Mammary epithelial cell (primary cell): ENCODE measurements around the gene FSD1.

ENCODE experiments used
- EZH2 ChIP-seq: IDR thresholded peaks from 2 replicates; pipeline ENCODE4 v1.6.1; 2012; ENCODE audit warnings: low read length, inconsistent platforms, borderline replicate concordance
- TF ChIP-seq, protein P1 (sequence below), 2 donors: IDR thresholded peaks in 1 of 2; conservative IDR thresholded peaks in 1 of 2; 2 replicates each; pipeline ENCODE4 v1.5.1; 2011 to 2012; ENCODE audit warnings: inconsistent platforms in 2 of 2, low read length in 2 of 2, mild to moderate bottlenecking in 2 of 2, control low read depth in 1 of 2, low read depth in 1 of 2; ENCODE audit not compliant: insufficient read depth in 1 of 2; ENCODE audit errors: extremely low read depth in 1 of 2

DNA sequence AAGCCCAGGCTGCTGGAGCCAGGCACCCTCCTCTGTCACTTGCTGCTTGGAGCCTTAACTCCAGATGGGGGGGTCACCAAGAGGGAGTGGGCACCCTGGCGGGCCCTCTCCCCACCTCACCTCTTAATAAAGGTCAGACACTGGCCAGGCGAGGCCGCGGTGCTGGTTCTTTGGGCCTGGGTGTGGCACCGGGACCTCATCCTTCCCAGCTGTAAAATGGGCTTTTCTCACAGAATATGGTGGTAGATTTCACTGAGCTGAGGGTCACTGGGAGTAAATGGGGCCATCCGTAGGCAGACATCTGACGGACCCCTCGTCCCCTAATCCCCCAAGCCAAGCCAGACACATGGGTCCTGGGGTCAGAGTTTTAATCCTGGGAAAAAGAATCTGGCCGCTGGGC is 19.3 kb downstream of the FSD1 start:
- no peak for TF ChIP-seq EZH2
- TF ChIP-seq, protein P1, sequence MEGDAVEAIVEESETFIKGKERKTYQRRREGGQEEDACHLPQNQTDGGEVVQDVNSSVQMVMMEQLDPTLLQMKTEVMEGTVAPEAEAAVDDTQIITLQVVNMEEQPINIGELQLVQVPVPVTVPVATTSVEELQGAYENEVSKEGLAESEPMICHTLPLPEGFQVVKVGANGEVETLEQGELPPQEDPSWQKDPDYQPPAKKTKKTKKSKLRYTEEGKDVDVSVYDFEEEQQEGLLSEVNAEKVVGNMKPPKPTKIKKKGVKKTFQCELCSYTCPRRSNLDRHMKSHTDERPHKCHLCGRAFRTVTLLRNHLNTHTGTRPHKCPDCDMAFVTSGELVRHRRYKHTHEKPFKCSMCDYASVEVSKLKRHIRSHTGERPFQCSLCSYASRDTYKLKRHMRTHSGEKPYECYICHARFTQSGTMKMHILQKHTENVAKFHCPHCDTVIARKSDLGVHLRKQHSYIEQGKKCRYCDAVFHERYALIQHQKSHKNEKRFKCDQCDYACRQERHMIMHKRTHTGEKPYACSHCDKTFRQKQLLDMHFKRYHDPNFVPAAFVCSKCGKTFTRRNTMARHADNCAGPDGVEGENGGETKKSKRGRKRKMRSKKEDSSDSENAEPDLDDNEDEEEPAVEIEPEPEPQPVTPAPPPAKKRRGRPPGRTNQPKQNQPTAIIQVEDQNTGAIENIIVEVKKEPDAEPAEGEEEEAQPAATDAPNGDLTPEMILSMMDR (conservative IDR thresholded peaks at IDR 0.05 in 1 of 2, IDR thresholded peaks at IDR 0.05 in 1 of 2; ENCODE audit: extremely low read depth in 1 of 2, insufficient read depth in 1 of 2, low read depth in 1 of 2, low read length in 2 of 2): no peak
